H9 (cell line): ENCODE measurements around the gene BICDL2. TPM values are rescaled to one million over a fixed set of nuclear protein-coding genes. Genes with fewer than 3 reads are reported as not detected.

Experiments used
- DNase-seq: peaks from one replicate; pipeline ENCODE4 v3.0.0-alpha.2; 2017
- H2AFZ ChIP-seq: one replicate; pipeline ENCODE4 v1.6.1; 2013; ENCODE audit warnings: mild to moderate bottlenecking, low read length, control low read depth, moderate library complexity
- H2AK5ac ChIP-seq: 2 replicates; pipeline ENCODE4 v1.6.1; 2013; ENCODE audit warnings: low read length, control low read depth, mixed read lengths; ENCODE audit not compliant: insufficient read length
- H2BK120ac ChIP-seq: one replicate; pipeline ENCODE4 v1.6.1; 2013; ENCODE audit warnings: low read depth, mild to moderate bottlenecking, low read length, control low read depth, inconsistent platforms; ENCODE audit not compliant: poor library complexity, severe bottlenecking
- H2BK12ac ChIP-seq: 2 replicates; pipeline ENCODE4 v1.6.1; 2013; ENCODE audit warnings: low read length, control low read depth, mixed read lengths, low read depth; ENCODE audit not compliant: insufficient read length
- H2BK15ac ChIP-seq: 2 replicates; pipeline ENCODE4 v1.6.1; 2013; ENCODE audit warnings: low read depth, low read length, control low read depth
- H2BK20ac ChIP-seq: one replicate; pipeline ENCODE4 v1.6.1; 2013; ENCODE audit warnings: low read depth, mild to moderate bottlenecking, low read length, control low read depth, inconsistent platforms; ENCODE audit not compliant: poor library complexity, severe bottlenecking
- H2BK5ac ChIP-seq: 2 replicates; pipeline ENCODE4 v1.6.1; 2013; ENCODE audit warnings: low read length, control low read depth, mixed read lengths; ENCODE audit not compliant: insufficient read length
- H3K14ac ChIP-seq: 2 replicates; pipeline ENCODE4 v1.6.1; 2013; ENCODE audit warnings: low read length, control low read depth; ENCODE audit not compliant: insufficient read depth
- H3K18ac ChIP-seq: 2 replicates; pipeline ENCODE4 v1.6.1; 2013; ENCODE audit warnings: low read depth, mild to moderate bottlenecking, mixed read lengths, low read length, control low read depth; ENCODE audit not compliant: insufficient read length
- H3K23ac ChIP-seq: 2 replicates; pipeline ENCODE4 v1.6.1; 2013; ENCODE audit warnings: low read length, control low read depth, mixed read lengths, low read depth; ENCODE audit not compliant: insufficient read length
- H3K23me2 ChIP-seq: 2 replicates; pipeline ENCODE4 v1.6.1; 2013; ENCODE audit warnings: low read depth, mild to moderate bottlenecking, mixed read lengths, low read length, control low read depth; ENCODE audit not compliant: insufficient read length, poor library complexity, severe bottlenecking
- H3K27ac ChIP-seq: 2 replicates; pipeline ENCODE4 v1.5.1; 2013; ENCODE audit warnings: low read length, control low read depth, mixed read lengths, low read depth; ENCODE audit not compliant: insufficient read length
- H3K27me3 ChIP-seq: 2 replicates; pipeline ENCODE4 v1.6.1; 2013; ENCODE audit warnings: low read length, control low read depth, inconsistent platforms; ENCODE audit not compliant: insufficient read depth
- H3K4ac ChIP-seq: 2 replicates; pipeline ENCODE4 v1.6.1; 2013; ENCODE audit warnings: low read depth, mild to moderate bottlenecking, control low read depth, inconsistent platforms, low read length, moderate library complexity
- H3K4me1 ChIP-seq: 2 replicates; pipeline ENCODE4 v1.6.1; 2013; ENCODE audit warnings: low read length, control low read depth, inconsistent platforms; ENCODE audit not compliant: insufficient read depth
- H3K4me2 ChIP-seq: 2 replicates; pipeline ENCODE4 v1.6.1; 2013; ENCODE audit warnings: low read length, control low read depth, mixed read lengths; ENCODE audit not compliant: insufficient read length, insufficient read depth
- H3K56ac ChIP-seq: 2 replicates; pipeline ENCODE4 v1.6.1; 2013; ENCODE audit warnings: low read depth, mild to moderate bottlenecking, mixed read lengths, low read length, control low read depth; ENCODE audit not compliant: insufficient read length
- H3K79me1 ChIP-seq: 2 replicates; pipeline ENCODE4 v1.6.1; 2013; ENCODE audit warnings: low read depth, mild to moderate bottlenecking, moderate library complexity, low read length, control low read depth, inconsistent platforms; ENCODE audit not compliant: insufficient read depth, poor library complexity, severe bottlenecking
- H3K79me2 ChIP-seq: 2 replicates; pipeline ENCODE4 v1.6.1; 2013; ENCODE audit warnings: low read length, control low read depth, inconsistent platforms; ENCODE audit not compliant: insufficient read depth
- H3K9ac ChIP-seq: 2 replicates; pipeline ENCODE4 v1.6.1; 2013; ENCODE audit warnings: low read length, control low read depth, mixed read lengths; ENCODE audit not compliant: insufficient read length; ENCODE audit errors: extremely low read depth
- H3K9me3 ChIP-seq: one replicate; pipeline ENCODE4 v1.6.1; 2013; ENCODE audit warnings: low read depth, low read length, inconsistent platforms; ENCODE audit not compliant: control insufficient read depth
- H3T11ph ChIP-seq: one replicate; pipeline ENCODE4 v1.6.1; 2013; ENCODE audit warnings: mild to moderate bottlenecking, low read length, control low read depth, inconsistent platforms
- H4K20me1 ChIP-seq: one replicate; pipeline ENCODE4 v1.6.1; 2013; ENCODE audit not compliant: control insufficient read depth, insufficient read length, insufficient read depth
- H4K5ac ChIP-seq: 2 replicates; pipeline ENCODE4 v1.6.1; 2013; ENCODE audit warnings: low read depth, mild to moderate bottlenecking, mixed read lengths, low read length, control low read depth; ENCODE audit not compliant: insufficient read length
- H4K8ac ChIP-seq: replicated peaks from 2 replicates; pipeline ENCODE4 v1.6.1; 2013; ENCODE audit warnings: low read length, control low read depth, mixed read lengths, low read depth; ENCODE audit not compliant: insufficient read length
- H4K91ac ChIP-seq: 2 replicates; pipeline ENCODE4 v1.6.1; 2013; ENCODE audit warnings: low read depth, mild to moderate bottlenecking, moderate library complexity, mixed read lengths, low read length, control low read depth; ENCODE audit not compliant: insufficient read length
- H3K27ac Mint-ChIP-seq, 3 experiments: 2 replicates in 2 of 3; 3 replicates in 1 of 3; pipeline ENCODE4 v1.8.0; 2020 to 2021; ENCODE audit warnings: mixed read lengths in 3 of 3, mild to moderate bottlenecking in 1 of 3, moderate library complexity in 1 of 3
- H3K27me3 Mint-ChIP-seq: 2 replicates; pipeline ENCODE4 v1.8.0; 2021; ENCODE audit warnings: low read depth, mild to moderate bottlenecking, moderate library complexity, mixed read lengths
- H3K36me3 Mint-ChIP-seq, 3 experiments: 2 replicates in 2 of 3; 3 replicates in 1 of 3; pipeline ENCODE4 v1.8.0; 2020 to 2021; ENCODE audit warnings: low read depth in 3 of 3, mixed read lengths in 3 of 3; ENCODE audit not compliant: insufficient read depth in 1 of 3
- H3K4me1 Mint-ChIP-seq, 2 experiments: 2 replicates each; pipeline ENCODE4 v1.8.0; 2020; ENCODE audit warnings: mixed read lengths in 2 of 2
- H3K4me3 Mint-ChIP-seq, 2 experiments: 2 replicates in 1 of 2; 3 replicates in 1 of 2; pipeline ENCODE4 v1.8.0; 2020 to 2021; ENCODE audit warnings: mild to moderate bottlenecking in 2 of 2, mixed read lengths in 2 of 2, moderate library complexity in 1 of 2
- H3K9me3 Mint-ChIP-seq, 2 experiments: 2 replicates in 1 of 2; 3 replicates in 1 of 2; pipeline ENCODE4 v1.8.0; 2020; ENCODE audit warnings: mild to moderate bottlenecking in 2 of 2, mixed read lengths in 2 of 2, moderate library complexity in 1 of 2
- WGBS: extraction: QIAGEN DNeasy Blood & Tissue Kit; methylation state at CpG from one replicate; pipeline ENCODE4 v1.1.7; 2013; ENCODE audit warnings: missing lambda C conversion rate, low lambda C conversion rate, mixed read lengths; ENCODE audit not compliant: insufficient read length; ENCODE audit errors: extremely low coverage; 5-methylcytosine and 5-hydroxymethylcytosine counted together
- total RNA-seq: library from RNA; stranded (reverse); gene quantifications from 2 replicates; pipeline ENCODE4 v1.2.1, GENCODE V29; 2021
- TF ChIP-seq, protein P1 (sequence below): fragments of 200-600 bp; sonication (generic); conservative IDR thresholded peaks from 3 replicates; pipeline ENCODE4 v1.8.0; 2021; ENCODE audit warnings: antibody characterized with exemption, mild to moderate bottlenecking

Gene BICDL2
- total RNA-seq, 1 experiment from 2014 or later: 13.5 TPM

DNA sequence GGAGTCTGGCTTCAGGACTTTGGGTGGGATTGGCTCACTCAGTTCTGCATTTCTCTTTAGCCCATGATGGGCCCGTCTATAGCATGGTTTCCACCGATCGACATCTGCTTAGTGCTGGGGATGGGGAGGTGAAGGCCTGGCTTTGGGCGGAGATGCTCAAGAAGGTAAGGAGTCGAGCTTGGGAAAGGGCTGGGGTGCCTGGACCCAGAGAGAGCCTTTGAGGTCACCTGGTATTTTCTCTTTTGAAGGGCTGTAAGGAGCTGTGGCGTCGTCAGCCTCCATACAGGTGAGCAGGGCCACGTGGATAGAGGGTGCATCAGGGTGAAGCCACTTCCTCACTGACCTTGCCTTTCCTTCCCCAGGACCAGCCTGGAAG, 10.8 kb downstream of the BICDL2 start:
- Histone ChIP-seq H3K23me2 (peaks cover 22% of the 10 kb centered on the region), H4K8ac (no peak overlapping the region), H3K4me2 (no peak overlapping the region), H3K79me1 (no peaks in the 10 kb centered on the region), H2BK5ac (no peak overlapping the region), H4K5ac (no peak overlapping the region), H2AK5ac (no peak overlapping the region), H2BK20ac (no peak overlapping the region), H2AFZ (no peak overlapping the region), H3K9ac (no peak overlapping the region), H3K23ac (no peak overlapping the region), H3K4me1 (peaks cover 2% of the 10 kb centered on the region; the same call in 1 of the 2 replicates), H3T11ph (no peak overlapping the region), H2BK120ac (no peak overlapping the region), H3K27ac (no peak overlapping the region), H3K56ac (no peak overlapping the region), H2BK12ac (no peak overlapping the region), H4K91ac (no peak overlapping the region), H3K14ac (no peak overlapping the region), H4K20me1 (no peaks in the 10 kb centered on the region), H3K18ac (no peak overlapping the region), H3K4ac (no peak overlapping the region), H2BK15ac (no peak overlapping the region), H3K27me3 (no peaks in the 10 kb centered on the region), H3K9me3 (no peaks in the 10 kb centered on the region), H3K79me2 (no peaks in the 10 kb centered on the region)
- TF ChIP-seq, protein P1, sequence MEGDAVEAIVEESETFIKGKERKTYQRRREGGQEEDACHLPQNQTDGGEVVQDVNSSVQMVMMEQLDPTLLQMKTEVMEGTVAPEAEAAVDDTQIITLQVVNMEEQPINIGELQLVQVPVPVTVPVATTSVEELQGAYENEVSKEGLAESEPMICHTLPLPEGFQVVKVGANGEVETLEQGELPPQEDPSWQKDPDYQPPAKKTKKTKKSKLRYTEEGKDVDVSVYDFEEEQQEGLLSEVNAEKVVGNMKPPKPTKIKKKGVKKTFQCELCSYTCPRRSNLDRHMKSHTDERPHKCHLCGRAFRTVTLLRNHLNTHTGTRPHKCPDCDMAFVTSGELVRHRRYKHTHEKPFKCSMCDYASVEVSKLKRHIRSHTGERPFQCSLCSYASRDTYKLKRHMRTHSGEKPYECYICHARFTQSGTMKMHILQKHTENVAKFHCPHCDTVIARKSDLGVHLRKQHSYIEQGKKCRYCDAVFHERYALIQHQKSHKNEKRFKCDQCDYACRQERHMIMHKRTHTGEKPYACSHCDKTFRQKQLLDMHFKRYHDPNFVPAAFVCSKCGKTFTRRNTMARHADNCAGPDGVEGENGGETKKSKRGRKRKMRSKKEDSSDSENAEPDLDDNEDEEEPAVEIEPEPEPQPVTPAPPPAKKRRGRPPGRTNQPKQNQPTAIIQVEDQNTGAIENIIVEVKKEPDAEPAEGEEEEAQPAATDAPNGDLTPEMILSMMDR: no peak
- WGBS: no CpG with 5 or more reads among the region's 8 CpGs
- Mint-ChIP-seq H3K27me3 (peaks cover 4% of the 10 kb centered on the region), H3K9me3 (no peaks in the 10 kb centered on the region), H3K27ac (no peak overlapping the region), H3K4me3 (no peak overlapping the region; a peak in 1 of 5 replicates), H3K36me3 (peaks cover 16 to 51% (median 42%) of the 10 kb centered on the region in 3 experiments), H3K4me1 (peaks cover 22 to 47% of the 10 kb centered on the region in 2 experiments)
- peak; percentile 23 for DNase-seq
